Measurements from ENCODE around the gene TFIP11.

Gene TFIP11

DNA sequence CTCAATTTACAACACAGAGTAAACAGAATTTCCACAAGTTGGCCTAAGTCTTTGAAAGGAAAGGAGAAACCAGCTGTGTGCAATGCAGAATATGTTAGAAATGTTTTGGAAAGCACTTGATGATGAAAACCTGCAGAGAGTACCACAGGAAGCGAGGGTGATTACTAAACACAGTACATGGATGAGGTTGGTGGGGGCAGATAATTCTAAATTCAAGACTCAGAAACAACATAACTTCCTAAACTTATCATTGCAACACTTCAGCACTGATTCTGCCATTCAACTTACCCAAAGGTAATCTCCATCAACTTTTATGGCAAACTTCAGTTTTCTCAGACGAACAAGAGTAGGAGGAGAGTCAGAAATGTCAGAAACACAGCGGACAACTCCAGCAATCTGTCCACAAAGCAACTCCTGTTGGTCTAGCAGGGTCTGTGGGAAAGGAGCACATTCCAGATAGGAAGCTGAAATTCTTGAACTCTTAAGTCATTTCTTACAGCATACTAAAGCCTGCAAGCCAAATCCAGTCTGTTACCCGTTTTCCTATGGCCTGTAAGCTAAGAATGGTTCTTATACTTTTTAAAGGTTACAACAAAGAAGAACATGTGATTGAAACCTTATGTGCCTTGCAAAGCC, 35.5 kb downstream of the TFIP11 start:
- no peak for DNase-seq

DNA sequence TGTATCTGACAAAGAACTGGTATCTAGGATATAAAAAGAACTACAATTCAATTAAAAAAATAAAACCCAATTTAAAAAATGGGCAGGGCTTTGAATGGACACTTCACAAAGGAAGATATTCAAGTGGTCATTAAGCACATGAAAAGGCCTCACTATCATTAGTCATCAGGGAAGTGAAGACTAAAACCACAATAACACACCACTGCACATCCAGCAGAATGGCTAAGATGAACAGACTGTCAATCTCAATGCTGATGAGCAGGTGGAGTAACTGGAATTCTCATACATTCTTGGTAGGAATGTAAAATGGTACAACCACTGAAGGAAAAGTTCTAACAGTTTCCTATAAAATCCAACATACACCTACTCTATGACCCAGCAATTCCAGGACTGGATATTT, 37.6 kb downstream of the TFIP11 start:
- DNase-seq: no peak

DNA sequence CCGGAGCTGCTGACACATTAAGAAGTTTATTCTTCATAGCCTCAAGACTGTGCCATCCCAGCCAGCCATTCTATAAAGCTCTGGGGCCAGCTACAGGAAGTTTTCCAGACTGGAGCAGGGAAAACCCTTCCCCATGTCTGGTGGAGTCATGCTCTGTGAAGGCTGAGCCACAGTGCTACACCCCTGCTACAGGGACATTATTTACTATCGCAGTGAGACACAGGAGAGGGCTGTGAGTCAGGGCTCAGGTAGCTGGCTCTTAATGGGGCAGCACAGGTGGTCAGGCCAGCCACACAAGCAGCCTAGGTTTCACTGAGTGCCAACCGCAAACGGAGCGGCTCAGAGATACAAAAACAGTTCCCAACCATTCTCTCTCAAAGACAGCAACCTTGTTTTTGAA, 40.8 kb downstream of the TFIP11 start:
- no peak for DNase-seq

DNA sequence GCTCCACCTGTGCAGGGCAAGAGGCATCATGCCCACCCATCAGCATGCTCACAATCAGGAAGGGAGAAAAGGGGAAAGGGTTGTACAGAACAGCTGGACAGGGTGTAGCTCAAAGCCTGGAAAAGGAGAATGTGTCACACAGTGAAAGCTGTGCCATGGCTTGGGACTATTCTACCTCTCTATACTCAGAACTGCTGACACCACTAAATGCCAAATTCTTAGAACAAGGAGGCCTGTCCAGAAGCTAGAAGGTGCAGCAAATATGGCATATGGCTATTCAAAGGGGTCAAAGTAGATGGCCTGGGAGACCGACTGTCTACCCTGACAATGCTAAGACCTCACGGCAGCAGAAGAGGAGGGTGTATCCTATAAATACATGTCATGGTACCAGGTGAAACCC, 41.5 kb downstream of the TFIP11 start:
- no peak for DNase-seq

DNA sequence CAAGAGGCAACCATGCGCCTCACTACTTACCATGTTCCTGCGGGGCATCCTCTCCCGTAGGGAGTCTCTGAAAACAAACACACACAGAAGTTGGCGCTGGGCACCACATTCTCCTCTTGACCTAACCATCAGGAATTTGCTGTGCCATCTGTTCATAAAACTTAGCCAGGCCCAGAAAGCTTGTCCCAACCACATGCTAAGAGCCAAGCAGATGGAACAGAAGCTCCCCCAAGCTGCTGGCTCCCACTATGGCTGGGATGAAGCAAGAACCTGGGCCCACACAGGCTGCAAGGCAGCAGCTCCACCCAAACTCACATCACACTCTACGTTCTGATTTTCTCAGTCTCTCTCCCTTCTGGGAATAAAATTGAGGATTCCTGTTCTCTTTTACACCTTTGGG, 46.1 kb downstream of the TFIP11 start:
- DNase-seq: no peak

DNA sequence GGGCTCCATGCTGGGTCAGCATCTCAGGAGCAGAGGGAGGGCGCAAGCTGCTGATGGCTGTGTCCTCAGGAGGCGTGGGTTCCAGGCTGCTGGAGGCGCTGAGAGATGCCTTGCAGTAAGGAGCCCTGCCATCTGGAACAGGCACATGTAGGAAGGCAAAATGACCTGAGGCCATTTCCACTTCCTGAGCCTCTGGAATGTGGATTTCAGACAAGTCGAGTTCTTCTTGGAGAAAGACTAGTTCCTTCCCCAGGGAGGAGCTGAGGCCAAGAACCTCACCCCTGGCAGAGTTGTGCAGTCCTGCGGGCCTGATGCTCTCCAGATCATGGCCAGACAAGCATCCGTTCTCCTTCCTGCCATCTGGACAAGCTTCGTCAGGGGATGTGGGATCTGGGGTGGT, 48.0 kb downstream of the TFIP11 start:
- DNase-seq: no peak

DNA sequence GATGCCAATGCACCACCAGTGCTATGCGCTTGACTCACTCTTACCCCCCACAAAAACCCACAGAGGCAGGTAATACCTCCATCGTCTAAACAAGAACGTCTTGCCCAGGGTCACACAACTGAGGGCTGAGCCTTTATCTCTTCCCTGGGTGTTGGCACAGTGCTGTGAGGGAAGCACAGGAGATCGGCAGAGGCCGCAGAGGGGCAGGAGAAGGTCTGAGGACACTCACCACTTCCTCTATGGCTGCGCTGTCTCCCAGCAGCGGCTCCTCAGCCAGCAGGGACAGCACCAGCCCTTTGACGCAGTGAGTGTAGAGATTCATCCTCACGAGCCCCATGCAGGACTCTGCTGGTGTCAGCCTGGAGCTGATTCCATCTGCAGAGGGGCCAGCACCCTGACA, 48.6 kb downstream of the TFIP11 start:
- DNase-seq: no peak

DNA sequence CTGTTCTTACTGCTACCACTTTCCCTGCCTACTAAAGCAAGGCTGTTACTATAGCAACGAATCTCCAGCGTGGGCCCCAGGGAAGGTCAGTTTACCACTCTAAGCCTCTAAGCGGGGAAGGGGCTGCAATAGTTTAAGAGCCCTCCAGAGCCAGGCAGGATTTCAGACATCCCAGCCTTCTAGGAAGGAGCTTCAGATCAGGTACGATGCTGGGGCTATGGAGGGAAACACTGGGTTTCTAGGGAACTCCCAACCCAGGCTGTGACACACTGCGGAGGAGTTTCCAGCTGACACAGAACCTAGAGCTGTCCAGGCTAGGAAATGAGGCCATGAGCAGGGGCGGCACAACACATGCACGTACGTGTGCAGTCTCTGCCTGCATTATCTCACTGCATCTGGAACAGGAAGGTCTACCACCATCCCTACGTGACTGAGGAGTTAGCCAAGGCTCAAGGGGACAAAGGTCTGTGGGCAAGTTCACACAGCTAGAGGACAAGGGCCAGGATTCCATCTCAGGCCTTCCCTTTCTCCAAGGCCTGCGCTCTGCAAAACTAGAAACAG, 49.1 kb downstream of the TFIP11 start:
- no peak for DNase-seq

DNA sequence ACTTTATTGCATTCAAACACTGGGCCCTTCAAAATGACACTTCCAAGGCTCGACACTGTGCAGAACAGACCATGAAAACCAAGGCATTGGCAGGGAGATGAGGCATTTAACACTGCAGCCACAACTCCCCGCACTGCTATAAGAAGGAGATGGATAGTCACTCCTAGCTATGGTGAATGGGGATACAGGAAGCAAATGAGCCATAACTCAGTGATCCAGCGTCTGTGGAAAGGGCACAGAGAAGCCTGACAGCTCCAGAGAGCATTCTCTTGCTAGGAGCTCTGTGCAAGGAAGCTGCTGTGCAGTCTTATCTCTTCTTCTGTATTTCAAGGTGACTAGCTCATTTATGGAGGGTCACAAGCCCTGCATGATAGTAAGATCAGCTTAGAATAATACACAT, 49.6 kb downstream of the TFIP11 start:
- DNase-seq: no peak

DNA sequence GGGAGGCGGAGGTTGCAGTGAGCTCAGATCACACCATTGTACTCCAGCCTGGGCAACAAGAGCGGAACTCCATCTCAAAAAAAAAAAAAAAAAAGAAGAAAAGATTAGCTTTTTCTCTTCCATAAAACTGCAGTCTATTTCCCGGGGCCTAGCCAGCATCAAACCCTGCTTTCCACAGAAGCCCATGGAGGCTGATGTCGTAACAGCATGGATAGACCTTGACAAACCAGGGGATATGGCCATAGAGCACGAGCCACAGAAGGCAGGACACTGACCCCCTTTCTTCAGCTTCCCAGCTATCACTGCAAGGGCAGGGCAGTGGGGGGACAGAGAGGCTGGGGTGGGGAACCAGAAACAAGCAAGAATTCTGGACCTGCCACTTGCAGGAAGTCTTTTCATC, 50.2 kb downstream of the TFIP11 start:
- DNase-seq: no peak

DNA sequence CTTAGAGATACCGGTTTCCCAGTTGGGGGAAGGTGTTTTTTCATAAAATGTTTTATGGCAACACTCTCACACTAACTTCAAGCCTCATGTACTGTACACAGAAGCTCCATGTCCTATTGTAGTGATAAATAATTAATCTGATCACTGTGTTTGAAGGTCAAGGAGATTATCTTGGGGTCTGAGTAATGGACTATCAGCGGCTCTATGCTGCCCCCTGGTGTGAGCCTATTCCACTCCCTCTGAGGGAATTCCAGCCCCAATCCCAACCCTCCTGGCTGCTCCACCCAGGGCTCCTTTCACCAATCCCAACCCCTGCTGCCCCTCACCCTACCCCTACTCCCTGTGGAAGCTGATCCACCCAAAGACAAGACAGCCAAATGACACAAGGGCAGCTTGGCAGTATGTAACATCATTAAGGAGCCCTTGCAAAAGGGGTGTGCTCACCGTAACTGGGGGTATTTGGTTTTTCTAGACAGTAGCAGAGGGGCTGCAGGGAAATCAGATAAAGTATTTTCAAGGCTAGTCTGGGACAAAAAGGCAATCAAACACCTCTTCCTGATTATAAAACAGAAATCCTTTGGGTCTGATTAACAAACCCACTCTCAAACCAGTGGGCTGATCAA, 51.0 kb downstream of the TFIP11 start:
- DNase-seq: no peak

DNA sequence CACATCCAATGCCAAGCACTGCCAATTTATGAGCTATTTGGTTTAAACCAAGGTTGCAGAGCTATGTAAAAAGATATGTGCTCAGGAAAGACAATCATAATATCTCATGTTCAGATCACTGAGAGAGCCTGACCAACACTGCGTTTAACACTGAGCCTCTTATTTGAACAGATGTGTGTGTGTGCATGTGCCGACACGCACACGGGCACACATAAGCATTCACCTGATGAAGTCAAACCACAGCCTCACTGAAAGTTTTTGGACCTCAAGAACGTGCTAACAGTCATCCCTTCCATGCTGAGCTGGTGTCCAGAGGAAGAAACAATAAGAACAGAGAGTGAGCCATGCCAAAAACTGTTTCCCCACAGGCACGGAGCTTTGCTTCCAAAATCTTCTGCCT, 52.1 kb downstream of the TFIP11 start:
- no peak for DNase-seq

DNA sequence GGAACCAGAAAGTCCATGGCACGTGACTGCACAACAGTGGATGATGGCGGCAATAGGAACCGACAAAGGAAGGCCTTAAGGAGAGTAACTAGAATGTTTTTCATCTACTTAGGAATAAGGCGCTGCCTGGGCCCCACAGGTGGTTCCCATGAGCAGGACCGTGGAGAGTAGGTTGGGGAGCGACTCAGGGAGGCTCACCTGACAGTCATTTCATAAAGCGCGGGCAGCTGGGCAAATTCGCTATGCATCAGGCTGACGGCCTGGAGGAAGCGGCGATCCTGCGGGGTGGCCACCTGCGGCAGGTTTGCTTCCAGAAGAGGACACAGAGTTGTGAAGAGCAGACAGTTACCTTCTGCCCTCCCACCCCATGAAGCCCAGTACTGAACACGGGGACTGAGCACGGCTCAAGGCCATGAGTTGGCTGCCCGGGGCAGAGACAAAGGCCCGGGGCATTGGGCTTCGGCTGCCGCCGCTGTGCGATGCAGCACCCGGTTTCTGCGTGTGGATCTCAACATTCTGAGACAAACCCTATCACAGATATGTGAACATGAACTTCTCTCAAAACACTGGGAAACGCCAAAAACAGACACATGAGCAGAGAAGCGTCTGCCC, 54.5 kb downstream of the TFIP11 start:
- DNase-seq: no peak

DNA sequence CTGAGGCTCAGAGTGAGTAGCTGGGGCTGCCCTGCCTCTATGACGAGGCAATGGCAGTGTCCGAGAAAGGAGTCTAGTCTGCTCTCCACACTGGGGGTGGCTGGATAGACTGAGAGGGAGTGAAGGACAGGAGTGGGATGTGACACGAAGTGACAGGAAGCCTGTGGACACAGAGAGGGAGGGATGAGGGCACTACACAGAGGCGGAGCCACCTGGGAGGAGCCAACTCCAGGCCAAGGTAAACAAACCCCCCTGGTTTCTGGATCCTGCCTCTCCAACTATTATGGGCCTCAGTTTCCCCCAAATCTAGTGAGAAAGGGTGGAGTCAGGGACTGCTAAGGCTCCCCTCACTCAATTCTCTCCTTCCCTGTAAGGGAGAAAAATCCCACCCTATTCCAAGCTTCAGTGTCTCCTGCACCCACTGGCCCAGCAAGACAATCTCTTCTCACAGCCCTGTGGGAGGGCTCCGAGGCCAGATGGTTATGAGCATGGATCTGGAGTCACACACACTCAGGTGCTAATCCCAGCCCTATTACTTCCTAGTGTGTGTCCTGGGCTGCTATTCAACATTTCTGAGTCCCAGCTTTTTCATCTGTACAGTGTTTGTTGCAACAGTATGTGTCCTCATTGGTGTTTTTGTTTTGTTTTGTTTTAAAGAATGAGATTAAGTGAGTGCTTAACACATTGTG, 58.3 kb downstream of the TFIP11 start:
- no peak for DNase-seq

DNA sequence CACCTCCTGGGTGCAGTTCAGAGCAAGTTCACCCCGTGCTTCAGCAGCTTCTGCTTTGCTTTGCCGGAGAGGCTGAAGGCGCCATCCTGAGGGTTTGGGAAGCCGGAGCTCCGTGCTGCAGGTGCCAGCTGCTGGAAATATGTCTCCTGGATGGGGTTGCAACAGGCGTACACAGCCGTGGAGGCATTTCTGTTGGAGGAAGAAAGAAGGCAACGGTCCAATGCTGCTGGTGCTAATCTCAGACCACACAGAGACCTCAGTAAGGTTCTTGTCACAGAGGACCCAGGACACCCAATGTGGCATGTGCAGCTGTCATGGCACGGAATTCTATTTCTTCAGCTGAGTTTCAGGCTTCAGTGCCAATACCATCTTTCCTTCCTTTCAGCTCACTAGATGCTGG, 59.1 kb downstream of the TFIP11 start:
- DNase-seq: no peak

DNA sequence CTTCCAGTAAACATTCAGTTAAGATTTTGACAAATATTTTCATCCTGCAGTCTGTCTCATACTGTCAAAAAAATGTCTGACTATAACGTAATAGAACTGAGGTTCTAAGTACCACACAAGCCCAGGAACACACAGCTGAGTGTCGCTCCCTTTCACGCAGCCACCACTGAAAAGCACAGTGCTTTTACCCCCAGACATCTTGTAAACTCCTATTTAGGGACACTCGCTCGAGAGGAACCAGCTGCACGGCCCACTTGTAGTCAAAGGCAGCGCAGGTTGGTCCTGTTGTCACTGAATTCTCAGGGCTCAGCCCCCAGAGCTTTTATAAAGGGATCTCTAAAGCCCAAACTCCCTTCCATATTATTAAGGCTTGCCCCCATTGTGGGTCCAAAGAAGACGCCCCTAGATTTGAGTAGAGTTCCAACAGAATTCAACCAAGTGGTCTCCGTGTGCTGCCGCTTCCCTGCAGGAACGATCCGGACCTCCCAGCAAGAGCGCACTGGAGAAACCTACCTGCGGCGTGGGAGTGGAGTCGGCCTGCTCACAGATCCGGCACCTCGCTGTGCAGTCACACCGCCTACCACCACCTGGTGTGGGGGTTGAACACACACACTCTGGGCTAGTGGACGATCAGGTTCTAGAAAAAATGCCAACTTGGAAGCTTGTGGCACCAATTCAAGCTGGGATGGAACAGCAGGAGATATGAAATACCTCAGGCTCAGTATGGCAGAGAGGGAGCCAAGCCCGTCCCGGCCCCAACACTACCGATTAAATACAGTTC, 59.8 kb downstream of the TFIP11 start:
- no peak for DNase-seq

DNA sequence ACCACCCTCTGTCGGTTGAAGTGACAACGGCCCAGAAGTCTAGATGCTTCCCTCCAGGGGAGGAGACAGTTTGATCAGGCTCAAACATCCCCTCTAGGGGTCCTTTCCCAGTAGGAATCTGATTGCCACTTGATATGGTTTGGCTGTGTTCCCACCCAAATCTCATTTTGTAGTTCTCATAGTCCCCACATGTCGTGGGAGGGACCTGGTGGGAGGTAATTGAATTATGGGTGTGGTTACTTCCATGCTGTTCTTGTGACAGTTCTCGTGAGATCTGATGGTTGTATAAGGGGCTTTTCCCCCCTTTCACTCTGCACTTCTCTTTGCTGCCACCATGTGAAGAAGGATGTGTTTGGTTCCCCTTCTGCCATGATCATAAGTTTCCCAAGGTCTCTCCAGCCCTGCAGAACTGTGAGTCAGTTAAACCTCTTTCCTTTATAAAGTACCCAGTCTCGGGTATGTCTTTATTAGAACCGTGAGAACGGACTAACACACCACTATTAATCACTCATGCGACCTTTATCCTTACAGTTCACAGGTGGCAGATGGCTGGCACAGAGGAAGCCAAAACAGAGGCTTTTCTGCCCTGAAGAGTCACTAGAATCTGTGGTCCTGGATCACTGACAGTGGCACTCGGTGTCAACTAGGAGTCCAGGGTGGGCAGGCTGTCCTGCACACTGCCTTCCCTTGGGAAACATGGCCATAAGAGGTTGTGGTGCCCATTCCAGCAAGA, 61.7 kb downstream of the TFIP11 start:
- DNase-seq: no peak

DNA sequence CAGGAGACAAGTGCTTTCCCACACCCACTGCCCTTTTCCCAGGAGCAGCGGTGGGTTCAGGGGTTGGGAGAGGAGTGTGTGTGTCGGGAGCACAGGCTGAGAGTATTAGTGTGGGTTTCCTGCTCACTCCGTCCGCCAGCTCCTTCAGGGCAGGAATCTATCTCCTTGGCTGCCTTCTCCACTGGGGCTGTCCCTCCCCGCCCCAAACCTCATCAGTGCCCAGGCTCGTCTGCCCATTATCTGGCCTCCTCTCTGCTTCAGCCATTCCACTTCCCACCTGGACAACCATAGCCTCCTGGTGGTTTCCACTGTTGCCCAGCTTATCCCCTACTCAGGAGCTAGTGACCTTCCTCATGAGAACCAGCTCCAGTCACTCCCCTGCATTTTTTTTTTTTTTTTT, 63.3 kb downstream of the TFIP11 start:
- no peak for DNase-seq

DNA sequence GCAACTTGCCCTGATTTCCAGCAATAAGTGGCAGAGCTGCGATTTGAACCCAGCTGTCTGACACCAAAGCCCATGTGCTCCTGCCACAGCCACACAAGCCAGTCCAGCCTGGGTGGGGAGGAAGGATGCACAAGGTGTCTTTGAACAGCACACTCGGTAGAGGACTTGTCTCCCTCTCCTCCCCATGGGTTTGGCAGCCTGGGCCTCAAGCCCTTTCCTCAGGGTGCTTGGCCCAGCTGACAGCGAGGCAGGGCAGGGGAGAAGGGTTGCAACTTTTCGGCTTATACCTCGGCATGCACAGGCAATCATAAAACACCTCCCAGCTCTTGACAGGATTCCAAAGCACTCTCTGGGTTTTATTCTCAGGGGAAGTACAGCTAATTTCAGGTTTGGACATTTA, 63.9 kb downstream of the TFIP11 start:
- DNase-seq: no peak

DNA sequence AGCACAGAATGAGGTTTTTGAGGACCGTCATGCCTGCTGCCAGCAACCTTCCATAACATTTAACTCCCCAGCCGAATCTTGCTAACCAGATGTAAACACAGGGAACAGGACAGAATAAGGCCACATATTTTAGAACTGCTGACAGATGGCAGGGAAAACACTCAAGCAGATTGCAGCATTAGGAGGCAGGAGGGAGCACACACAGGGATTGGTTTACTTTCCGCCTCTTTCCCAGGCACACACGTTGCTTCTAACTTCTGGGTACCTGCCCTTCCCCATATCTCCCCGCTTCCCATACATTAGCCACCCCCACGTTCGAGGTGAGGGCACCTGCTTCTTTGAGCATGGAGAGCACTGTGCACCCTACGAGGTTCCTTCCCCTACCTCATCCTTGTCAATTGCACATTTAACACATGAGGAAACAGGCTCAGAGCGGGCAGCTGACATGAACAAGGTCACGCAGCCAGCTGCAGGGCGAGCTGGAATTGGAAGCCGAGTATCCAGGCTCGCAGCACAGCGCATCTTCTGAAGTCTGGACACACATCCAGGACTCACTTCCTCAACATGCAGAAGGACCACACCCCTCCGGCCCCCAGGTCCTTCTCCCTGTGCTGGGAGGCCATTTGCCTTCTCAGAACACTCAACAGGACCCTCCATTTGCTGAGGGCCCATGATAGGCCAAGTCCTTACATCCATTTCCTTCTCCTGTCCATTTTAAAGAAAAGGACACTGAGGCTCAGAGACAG, 64.5 kb downstream of the TFIP11 start:
- no peak for DNase-seq

DNA sequence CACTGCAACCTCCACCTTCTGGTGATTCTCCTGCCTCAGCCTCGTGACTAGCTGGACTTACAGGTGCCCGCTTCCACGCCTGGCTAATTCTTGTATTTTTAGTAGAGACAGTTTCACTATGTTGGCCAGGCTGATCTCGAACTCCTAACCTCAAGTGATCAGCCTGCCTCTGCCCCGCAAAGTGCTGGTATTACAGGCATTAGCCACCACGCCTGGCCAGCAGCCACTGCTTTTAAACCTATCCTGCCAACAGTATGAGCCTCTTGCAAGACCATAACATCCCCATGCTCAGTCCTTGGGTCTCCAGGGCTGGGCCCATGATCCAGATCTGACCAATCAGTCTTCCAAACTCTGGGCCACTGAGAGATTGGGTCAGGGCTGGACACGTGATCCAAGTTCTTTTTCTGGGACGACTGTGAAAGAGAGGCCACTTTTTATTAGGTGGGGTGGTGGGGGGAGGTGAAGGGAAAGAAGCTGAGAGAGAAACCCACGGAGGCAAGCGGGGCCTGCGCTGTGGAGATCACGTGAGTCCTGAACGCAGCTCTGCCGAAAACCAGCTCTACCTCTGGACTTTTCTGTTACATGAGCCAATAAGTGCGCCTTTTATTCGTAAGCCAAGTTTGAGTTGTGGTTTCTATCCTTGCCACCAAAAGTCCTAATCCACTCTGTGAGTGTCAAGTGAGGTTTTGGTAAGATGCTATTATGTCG, 65.3 kb downstream of the TFIP11 start:
- DNase-seq: no peak
